Right ventricle myocardium superior (tissue), 1 donor: ENCODE results near the gene CATSPER1. TPM values are rescaled to one million over a fixed set of nuclear protein-coding genes. Genes with fewer than 3 reads are reported as not detected.

ENCODE experiments used
- ATAC-seq: fragments of 200-7000 bp; cut with Tn5 transposase; one replicate; pipeline ENCODE4 v1.9.1; 2020; ENCODE audit warnings: mild to moderate bottlenecking; ENCODE audit not compliant: poor library complexity
- DNase-seq: peaks from one replicate; pipeline ENCODE4 v3.0.0-alpha.2; 2020
- intact Hi-C: fragments of 100-400 bp; cut with DNase I; formaldehyde crosslinking; loops from one replicate; pipeline ENCODE4 v1.11.2; 2022
- total RNA-seq: library from RNA; stranded (reverse); fragmentation: NEBNext Ultra II Directional; extraction: Animal tissue kit (Norgen Biotek cat#: 25700); gene quantifications from one replicate; pipeline ENCODE4 v1.2.1, GENCODE V29; 2021
- donor health status: DM: no; HTN: yes; CAD: no; lungs with severe emphysema.

Gene CATSPER1
- total RNA-seq, 1 donor from 2014 or later = not detected

DNA sequence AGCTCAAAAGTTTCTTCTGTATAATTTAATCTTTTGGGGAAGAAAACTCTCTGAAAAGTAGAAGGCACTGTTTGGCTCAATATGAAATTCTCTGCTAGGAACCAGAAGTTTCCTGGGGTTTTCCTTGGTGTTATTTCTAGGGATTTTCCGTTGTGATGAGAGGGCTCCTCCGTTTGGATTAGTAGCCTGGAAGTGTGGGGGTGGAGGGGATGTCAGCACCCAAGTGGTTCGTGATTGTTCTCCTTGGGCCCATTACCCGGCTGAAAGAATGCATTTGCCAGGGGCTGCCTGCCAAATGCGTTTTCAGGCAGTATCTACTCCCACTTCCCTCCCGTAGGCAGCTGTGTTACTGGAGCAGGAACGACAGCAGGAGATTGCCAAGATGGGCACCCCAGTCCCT lies 30.2 kb upstream of the CATSPER1 start:
- intact Hi-C loops = no loop called here
- ATAC-seq (no peak), DNase-seq (no peak)

DNA sequence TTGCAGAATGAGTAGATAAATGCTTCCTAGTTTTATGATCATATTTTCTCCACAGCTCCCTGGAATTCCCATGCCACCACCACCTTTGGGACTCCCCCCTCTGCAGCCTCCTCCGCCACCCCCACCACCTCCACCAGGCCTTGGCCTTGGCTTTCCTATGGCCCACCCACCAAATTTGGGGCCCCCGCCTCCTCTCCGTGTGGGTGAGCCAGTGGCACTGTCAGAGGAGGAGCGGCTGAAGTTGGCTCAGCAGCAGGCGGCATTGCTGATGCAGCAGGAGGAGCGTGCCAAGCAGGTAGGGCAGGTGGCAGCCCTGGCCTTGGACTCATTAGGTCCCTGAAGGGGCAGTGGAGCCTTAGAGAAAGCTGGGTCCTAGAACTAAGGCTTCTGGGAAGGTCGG lies 28.7 kb upstream of the CATSPER1 start:
- ATAC-seq = no peak
- intact Hi-C loops = no loop called here
- no peak for DNase-seq

DNA sequence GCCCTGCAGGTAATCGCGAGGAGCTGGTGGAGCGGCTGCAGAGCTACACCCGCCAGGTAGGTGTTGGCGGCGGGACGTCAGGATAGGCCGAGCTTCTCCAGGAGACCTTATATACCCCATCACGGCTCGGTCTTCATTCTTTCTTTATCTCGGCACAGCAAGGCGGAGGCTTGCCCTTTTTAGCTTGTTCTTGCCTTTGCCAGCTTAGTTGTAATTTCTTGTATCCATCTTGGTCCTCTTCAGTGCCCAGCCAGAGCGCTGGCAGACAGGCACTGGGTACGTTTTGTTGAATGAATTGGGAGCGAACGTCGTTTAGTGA lies 26.3 kb upstream of the CATSPER1 start:
- intact Hi-C loops = no loop called here
- DNase-seq (no peak), ATAC-seq (no peak)

DNA sequence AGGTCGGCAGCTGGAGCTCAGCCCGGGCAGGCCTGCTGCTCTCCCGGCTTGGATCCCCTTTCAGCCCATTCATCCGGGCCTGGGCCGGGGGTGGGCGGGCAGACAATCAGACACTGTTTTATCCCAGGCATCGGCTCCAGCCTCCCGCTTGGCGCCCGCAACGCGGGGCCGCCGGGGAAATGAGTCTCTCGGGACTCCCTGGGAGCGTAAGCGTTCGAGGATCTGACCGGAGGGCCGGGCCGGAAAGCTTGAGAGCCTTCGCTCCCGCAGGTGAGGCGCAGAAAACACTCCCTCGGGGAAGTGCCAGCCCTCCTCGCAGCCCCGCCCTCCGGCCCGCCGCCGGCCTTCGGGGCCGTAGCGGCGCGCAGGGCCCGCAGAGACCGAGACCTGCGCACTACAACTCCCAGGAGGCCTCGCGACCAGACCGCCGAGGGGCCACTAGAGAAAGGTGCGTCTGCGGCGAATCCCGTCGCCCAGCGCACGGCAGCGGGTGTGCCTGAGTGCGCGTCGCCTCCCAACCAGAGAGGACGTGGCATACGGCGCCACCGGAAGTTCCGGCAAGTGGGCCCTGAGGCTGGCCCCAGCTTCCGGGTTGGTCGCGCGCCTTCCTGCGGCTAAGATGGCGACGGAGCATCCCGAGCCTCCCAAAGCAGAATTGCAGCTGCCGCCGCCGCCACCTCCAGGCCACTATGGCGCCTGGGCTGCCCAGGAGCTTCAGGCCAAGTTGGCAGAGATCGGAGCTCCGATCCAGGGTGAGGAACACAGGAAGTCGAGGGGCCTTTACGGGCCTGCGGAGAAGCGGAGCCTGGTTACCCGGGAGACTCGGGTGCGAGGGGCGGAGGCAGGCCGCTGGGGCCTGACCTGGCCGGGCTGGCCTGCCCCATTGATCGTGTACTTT lies 25.7 kb upstream of the CATSPER1 start, which contains the start of gene SF3B2:
TSS of gene SF3B2 (plus strand) at position 599 of the 898 bp plus-strand sequence. CDS start at position 620, 21 bp downstream.
- peak; percentile 96 for ATAC-seq
- peak; percentile 99 for DNase-seq
- intact Hi-C loops = no loop called here

DNA sequence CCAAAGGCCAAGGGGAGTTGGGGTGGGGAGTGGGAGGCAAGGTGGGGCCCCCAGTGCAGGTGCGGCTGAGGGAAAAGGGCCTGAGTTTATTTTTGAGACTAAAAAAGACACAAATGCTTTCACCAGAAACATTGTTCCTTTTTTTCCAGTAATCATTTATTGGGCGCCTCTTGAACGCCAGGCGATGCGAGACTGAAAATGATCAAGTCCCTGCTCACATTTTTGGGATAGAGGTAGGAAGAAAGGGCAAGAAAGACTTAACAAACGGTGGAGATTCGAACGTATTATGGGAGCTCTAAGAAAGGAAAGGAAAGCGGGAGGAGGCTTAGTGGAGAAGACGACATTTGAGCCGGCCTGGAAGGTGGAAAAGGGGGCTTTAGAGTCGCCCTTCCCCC lies 25.1 kb upstream of the CATSPER1 start:
- DNase-seq (no peak), ATAC-seq (no peak)
- intact Hi-C loops = no loop called here

DNA sequence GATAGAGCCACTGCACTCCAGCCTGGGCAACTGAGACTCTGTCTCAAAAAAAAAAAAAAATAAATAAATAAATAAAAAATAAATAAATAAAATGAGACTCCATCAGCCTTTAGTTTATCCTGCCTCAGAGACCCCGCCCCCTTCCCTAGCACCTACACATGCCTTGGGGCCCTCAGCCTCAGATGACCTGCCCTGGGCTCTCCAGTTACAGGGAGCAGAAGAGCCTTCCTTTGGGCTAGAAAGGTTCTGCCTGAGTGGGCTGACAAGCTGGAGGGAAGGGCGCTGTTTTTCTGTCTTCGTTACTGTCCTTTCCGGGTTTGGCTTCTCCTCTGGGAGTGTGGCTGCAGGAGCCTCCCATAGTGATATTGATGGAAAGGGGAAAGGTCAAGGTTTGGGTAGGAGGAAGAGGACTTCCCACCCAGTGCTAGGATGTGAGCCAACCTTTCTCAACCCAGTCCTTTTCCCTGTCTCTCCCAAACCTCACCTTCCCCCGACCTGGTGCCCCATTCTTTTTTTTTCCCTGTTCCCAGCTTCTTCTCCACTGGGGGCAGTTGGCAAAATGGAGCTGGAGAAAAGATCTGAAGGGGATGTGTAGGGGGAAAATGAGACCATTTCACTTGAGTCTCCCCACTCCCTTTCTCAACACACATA lies 24.4 kb upstream of the CATSPER1 start:
- intact Hi-C loops = no loop called here
- no peak for DNase-seq
- ATAC-seq = no peak

DNA sequence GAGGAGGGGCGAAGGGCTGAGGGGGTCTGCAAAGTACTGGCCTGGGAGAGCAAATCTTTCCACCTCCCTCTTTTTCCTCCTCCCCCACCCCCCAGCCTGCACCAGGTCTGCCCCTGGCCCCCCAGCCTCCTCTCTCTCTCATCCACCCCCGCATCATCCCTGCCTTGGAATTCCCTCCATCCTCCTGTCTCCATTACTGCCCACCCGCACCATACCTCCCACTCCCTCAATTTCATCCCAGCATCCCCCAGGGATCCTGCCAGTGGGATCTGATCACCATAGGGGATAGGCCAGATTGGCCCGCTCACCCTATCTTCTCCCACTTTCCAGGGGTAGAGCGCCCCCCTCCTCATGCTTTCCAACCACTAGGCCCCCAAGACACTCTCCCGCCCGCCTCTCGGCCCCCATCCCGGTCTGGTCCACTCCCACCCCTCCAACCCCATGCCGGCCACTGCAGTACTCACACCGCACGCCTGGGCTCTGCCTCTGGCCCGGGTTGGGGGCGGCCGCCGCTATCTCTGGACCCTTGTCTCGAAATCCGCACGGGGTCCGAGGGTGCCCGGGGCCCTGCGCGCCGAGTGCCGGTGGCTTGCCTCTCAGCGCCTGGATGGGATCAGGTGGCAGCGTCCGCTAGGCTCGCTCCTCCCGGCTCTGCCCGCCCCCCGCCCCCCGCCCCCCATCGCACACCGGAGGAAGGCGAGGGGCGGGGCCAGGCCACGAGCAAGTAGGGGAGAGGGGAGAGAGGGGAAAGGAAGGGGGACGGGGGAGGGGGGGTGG lies 22.5 kb upstream of the CATSPER1 start, which contains the start of gene GAL3ST3:
TSS of gene GAL3ST3 (minus strand) at position 615 of the 777 bp plus-strand sequence. CDS start 3,746 bp downstream, outside the sequence.
- no peak for DNase-seq

DNA sequence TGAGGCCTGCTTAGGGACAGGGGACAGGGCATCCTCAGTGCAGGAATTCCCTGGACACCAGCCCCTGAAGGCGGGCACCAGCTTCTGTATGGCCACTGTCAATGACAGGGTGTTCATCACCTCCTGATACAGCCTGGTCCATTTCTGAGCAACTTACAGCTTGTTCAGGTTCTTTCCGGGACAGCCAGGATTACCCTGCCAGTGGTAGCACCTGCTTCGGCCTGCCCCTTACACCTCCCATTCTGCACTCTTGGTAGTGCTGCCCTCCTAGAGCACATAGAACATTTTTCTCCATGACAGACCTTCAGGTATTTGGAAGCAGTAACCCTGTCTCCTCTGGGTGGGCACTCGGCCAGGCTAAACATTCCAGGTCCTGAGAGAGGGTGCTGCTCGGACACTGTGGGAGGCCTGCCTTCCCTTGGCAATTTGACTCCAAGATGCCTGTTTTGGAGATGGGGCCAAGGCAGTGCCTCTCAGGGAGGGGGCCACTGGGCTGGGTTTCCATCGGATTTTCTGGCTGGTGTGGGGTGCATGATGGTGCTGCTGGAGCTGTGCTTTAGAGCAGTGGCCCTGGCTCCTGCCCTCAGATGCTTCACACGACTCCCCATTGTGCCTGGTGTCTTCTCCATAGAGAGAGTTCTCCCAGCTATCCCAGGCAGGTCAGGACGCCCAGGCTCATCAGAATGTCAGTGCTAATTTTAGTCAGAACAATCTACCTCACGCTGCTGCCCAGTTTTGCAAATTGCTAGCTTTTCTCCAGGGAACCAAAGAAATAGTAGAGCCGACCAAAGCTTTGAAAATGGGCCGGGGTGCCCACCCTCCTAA lies 21.5 kb upstream of the CATSPER1 start:
- no peak for DNase-seq
- intact Hi-C loops = no loop called here
- no peak for ATAC-seq

More for the DNA sequence above, 22.5 kb upstream of the CATSPER1 start, which contains the start of gene GAL3ST3:
- no peak for ATAC-seq
- intact Hi-C loops = no loop called here

DNA sequence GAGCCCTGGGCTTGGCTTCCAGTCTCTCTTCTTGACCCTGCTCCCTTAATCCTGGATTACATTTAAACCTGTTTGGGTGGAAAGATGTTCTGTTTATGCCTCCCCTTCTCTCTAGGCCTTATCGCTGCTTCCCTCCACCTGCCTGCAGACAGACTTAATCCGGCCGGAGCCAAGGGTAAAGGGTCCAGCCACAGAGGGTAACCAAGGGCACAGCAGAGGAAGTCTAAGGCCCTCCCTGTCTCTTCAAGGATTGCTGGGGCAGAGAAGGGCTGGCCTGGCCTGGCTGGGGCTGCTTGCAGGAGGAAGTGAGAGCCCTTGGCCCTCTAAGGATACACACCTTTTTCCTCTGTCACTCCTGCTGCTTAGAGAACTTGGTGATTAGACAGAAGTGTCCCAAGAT lies 20.6 kb upstream of the CATSPER1 start:
- DNase-seq (no peak), ATAC-seq (no peak)
- intact Hi-C loops = no loop called here

DNA sequence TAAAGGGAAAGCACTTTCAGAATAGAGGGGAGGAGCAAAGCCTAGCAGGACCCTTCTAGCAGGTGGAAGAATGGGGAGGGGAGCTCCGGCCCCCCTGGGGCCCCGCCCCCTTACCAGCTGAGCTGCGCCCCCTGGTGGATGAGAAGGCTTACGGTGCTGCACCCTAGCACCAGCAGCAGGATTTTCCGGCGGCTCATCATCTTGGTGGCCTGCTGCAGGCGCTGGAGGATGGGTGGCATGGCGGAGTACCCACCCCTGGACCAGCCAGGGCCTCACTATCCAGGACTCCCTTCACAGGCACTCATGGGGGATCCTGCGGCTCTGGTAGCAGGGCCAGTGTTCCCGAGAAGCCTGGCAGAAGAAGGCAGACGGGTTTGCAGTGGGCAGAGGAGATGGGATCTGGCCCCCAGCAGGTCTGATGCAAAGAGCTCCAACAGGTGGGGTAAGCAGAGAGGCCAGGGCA lies 18.9 kb upstream of the CATSPER1 start:
- peak; percentile 80 for ATAC-seq
- intact Hi-C loops = no loop called here
- peak; percentile 80 for DNase-seq

DNA sequence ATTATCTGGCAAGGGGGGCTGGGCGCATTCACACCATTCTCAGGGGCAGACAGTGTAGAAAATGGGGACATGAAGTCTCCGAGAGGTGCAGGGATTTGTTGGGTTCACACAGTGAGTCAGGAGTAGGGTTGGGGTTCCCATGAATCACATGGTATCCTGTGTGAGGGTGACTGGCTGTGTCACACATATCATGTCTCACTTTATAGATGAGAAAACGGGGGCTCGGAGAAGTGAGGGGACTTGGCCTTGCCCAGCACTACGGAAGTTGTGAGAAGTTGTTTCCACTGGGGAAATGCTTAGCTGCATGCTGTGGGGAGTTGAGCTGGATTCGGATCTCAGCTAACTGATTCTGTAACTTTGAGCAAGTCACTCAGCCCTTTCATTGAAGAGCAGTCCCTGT lies 18.5 kb upstream of the CATSPER1 start:
- intact Hi-C loops = no loop called here

DNA sequence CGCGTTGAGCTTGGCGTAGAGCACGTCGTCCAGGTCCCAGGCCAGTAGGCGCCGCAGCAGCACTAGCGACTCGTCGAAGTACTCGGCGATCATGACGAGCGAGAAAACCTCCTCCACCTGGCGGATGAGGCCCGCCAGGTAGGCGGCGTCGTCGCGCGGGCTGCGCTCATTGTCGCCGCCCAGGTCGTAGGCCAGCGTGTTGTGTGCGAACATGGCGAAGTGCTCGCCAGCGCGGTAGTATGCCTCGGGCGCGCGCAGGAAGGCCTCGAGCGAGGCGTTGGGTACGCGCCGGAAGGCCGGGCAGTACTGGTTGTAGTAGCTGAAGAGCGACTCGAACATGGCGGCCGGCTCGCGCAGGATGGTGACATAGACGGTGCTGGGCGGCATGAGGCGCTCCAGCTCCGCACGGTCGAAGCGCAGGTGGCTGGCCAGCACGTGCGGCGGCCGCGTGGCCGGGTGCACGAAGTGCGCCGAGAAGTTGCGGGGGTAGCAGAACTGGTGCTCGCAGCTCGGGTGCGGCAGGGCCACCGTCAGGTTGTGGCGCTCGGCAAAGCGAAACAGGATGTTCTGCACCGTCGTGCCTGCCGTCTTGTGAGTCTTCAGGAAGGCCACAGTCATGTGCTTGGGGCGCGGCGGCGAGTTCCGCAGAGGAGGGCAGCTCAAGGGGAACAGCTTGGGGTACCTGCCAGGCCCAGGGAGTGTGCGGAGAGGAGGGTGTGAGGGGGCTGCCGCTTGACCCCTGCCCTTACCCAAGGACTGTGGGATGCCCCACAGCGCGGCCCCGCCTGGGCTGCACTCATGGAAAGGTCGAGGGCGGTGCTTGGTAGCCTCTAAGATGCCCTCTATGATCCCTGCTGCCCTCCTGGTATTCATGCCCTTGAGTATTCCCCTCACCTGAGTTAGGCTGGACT lies 17.0 kb upstream of the CATSPER1 start:
- intact Hi-C loops = no loop called here
- no peak for ATAC-seq
- DNase-seq = no peak

More for the DNA sequence above, 18.5 kb upstream of the CATSPER1 start:
- no peak for DNase-seq
- no peak for ATAC-seq

DNA sequence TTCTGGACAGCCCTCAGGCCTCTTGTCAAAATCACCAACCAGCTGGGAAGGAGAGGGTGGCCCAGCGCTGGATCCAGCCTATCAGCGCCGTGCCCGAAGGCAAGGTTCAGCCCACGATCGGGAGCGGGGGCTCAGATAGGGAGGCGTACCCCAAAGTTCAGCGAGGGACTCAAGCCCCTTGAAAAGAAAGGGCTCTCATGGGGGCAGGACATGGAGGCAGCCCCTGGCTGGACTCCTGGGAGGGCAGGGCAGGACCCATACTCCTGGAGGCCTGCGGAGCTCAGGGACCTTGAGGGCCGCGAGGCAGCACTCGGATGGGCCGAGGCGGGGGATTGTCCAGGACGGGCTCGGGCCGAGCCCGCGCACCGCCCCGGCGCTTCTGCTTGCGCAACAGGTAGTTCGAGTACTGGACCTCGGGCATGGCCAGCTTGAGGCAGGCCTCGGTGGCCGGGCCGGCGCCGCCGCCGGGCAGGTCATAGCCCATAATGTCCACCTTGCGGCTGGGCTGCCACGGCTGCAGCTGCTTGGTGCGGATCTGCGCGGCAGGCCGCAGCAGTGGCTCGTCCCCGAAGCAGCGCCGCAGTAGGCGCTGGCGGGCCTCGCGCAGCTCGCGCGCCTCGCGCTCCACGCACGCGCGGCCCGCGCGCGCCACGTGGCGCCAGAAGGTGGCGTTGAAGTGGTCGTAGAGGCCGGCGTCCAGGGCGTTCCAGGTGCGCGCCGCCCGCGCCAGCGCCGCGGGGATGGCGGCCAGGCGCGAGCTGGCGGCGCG lies 16.1 kb upstream of the CATSPER1 start:
- DNase-seq = no peak
- intact Hi-C loops = no loop called here
- no peak for ATAC-seq

DNA sequence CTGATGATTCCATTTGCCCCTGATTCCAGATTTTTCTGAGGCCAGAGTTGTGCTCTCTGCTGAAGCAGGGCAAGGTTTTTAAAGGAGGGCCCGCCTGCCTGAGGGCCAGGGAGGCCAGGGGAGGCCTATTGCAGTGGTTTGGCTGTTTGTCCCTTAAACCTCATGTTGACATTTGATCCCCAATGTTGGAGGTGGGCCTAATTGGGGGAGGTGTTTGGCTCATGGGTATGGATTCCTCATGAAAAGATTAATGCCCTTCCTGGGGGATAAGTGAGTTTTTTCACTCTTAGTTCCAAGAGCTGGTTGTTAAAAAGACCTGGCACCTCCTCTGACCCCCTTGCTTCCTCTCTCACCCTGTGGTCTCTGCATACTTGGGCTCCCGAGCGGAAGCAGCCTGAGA lies 13.5 kb upstream of the CATSPER1 start:
- no peak for DNase-seq
- no peak for ATAC-seq
- intact Hi-C loops = no loop called here

DNA sequence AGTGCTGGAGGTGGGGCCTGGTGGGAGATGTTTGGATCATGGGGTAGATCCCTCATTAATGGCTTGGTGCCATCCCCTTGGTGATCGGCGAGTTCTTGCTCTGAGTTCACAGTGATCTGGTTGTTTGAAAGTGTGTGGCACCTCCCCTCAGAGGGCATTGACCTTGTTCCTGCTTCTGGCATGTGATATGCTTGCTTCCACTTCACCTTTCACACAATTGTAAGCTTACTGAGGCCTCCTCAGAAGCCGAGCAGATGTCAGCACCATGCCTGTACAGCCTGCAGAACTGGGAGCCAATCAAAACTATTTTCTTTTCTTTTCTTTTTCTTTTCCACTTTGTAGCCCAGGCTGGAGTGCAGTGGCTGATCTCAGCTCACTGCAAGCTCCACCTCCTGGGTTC lies 11.0 kb upstream of the CATSPER1 start:
- ATAC-seq (no peak), DNase-seq (no peak)
- intact Hi-C loops = no loop called here

DNA sequence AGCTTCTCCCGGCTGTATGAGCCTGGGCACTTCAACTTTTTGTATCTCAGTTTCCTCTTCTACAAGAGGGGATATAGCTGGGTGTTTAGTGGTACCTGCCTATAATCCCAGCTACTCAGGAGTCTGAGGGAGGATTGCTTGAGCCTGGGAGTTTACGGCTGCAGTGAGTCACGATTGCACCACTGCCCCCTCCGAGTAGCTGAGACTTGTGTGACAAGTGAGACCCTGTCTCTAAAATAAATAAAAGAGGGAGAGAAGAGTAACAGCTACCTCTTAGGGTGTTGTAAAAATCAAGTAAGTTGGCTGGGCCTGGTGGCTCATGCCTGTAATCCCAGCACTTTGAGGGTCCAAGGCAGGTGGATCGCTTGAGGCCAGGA lies 10.0 kb upstream of the CATSPER1 start:
- DNase-seq (no peak), ATAC-seq (no peak)
- intact Hi-C loops = no loop called here
